Muscle of back (tissue), 11 donors: ENCODE data around the gene UNC5B. TPM values are rescaled to one million over a fixed set of nuclear protein-coding genes. Genes with fewer than 3 reads are reported as not detected.
A peak's percentile ranks its signal among the peaks of the same experiment; 100 is the strongest.

Source experiments
- DNase-seq, 3 donors: peaks; one replicate each; pipeline versions ENCODE4 v3.0.0 to v3.0.0-alpha.2; 2013
- polyA plus RNA-seq, 10 donors: library from polyadenylated mRNA; unstranded; fragments of 120-200 nt; gene quantifications; one replicate each; pipeline ENCODE4 v1.2.1, GENCODE V29; 2013; ENCODE audit not compliant: insufficient read length in 10 of 10

Gene UNC5B
- polyA plus RNA-seq, 10 donors: 8.1 to 17.1 (median 10.4) TPM

DNA sequence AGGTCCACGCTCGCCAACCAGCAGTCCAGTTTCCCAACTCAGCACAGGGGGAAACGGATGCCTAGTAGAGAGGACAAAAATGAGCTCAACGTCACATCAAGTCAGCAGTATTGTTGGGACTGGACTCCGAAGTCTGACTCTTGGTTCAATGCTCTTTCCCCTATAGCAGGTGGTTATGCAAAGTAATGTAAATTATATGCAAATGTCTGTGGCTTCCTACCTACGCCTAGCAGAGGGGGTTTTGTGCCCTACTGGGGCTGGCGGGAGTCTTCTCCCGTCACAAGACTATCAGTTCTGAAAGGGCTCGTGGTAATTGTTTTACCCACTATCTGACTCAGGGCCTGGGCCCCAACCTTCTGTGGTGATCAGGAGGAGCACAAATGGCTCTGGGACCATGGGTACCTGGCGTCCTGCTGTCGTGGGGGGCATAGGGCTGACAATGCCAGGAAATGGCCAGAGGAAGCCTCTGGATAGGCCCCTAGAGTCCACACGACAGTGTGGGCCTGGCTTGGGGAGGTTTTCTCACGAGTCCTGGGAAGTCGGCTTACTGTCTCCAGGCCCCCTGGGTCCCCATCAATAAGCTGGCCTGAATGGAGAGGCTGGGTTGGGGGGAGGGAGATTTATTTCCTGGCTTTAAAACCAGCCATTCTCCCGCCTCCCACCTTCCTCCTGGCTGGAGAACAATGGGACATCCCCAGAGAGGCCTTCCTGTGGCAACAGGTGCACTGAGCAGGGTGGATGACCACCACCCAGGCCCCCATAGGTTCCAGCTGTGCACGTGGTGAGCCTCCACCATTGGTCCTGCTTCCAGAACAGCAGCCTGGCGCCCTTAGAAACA, 41.8 kb downstream of the UNC5B start:
- DNase-seq: no peak

DNA sequence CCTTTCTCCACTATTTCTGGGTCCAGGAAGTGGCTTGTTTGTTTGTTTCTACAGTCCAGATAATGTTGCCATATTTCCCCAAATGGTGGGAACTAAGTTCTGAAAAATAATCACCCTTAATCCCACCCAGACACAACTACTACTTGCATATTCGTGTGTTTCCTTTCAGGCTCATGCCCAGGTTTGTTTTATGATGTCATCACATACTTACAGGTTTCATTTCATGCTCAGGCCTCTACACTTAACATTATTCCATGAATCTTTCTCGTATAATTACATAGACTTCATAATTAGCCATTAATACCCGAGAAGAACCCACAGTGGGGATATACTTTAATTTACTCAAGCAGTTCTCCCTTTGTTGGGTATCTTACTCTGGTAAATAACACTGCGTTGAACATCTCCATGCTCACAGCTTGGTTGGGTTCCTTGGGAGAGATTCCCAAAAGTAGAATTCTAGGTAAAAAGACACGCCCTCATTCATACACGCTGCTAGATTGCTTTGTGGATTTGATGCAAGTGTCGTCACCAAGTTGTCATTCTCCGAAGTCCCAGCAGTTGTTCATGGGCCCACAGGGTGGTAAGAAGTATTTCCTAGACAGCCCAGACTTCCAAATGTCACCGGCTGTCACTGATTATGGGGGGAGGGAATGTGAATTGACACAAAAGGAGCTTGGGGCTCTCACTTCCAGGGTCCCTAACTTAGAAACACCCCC, 42.6 kb downstream of the UNC5B start:
- no peak for DNase-seq

DNA sequence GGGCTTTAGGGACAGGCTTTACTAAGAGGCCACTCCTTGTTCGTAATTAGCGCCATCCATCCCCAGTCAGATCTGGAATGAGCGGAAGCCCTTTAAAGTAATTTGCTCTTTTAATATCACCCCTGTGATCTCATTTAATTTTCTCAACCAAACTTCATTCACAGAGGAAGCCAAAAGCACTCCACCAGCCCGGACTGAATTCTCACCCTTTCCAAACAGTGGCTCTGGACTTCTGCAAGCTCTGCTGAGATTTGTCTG, 43.1 kb downstream of the UNC5B start:
- DNase-seq: no peak

DNA sequence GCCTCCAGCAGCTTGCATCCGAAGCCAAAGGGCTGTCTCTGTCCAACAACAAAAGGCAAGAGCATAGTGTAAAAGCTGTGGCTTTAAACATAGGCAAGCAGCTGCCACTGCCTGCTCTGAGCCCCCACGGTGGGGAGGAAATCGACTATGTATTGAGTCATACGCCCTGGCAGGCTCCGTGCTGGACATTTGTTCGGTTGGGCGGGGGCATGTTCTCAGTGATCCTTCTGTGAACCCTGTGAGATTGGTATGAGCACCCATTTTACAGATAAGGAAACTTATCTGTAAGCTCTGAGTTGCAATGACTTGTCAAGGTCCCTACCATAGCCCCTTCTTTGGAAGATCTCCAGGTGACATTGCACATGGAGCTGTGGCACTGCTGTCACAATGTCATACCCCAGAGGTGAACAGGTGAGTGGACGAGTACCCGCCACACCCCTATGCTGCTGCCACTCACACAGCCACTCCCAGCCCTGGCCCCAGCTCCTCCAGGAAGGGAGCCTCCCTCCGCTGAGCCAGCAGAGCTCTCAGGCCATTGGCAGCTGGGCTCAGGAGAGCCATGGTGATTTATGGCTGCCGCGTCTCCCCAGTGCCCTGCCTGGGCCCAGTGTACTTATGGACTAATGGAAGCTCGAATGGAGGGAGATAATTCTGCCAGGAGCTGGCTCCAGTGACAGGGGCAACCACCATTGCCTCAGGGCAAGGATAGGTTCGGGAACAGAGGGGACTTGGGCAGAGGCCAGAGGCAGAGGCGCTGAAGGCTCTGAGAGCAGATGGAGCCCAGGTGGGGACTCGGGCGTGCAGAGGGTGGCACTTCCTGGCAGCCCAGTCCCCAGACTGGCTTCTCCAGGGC, 43.7 kb downstream of the UNC5B start:
- peak; percentile 72 to 88 (median 79) for DNase-seq

DNA sequence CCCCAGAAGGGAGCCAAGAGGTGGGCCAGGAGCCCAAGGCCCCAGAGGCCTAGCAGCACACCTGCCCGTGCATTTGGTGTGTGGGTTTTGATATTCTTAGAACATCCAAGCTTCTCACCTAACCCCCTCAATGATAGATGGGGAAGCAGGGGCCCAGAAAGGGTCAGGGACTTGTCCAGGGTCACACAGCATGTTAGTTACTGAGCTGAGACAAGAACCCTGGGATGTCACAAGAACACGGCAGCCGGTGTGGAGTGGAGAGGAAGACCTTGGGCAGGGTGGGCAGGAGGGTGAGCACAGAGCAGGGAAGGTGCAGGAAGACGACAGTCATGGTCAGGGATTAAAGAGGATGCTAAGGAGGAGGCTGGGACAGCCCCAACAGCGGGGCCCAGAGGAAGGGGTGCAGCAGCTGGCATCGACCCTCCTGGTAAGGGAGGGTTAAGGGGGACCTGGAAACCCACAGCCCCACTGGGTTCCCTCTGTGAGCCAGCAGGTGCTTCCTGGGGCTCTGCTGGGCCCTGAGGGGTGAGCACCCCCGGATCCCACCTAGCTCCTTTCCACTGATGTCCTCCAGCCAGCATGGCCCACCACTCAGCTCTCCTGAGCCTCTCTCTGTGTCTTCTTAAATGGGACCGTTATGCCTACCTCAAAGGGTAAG, 44.4 kb downstream of the UNC5B start:
- no peak for DNase-seq

DNA sequence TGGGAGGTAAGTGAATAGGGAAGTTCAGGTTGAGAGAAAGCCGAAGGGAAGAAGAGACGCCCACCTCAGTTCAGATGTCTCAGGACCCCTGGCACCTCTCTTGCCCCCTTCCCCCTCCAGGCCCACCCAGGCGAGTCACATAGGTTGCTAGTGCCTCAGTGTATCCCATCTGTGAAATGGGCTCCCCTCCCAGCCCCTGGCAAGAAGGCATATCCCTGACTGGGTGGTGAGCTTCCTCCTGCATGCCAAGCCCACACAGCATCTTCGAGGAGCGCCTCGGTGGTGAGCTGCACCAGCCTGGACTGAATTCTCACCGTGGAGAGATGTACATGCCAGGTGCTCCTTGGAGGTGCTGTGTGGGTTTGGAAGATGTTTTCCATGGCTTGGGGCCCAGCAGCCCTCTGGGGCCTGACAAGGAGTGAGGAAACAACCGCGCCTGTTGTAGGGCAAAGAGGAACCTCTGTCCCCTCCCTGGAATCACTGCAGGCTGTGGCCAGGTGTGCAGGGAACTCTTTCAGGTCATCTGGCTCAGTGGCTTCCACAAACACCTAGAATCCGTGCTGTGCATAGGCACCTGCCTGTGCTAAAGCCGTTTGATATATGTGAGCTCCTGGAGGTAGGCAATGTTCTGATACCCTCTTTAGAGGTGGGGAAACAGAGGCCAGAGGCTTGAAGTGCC, 45.1 kb downstream of the UNC5B start:
- no peak for DNase-seq

DNA sequence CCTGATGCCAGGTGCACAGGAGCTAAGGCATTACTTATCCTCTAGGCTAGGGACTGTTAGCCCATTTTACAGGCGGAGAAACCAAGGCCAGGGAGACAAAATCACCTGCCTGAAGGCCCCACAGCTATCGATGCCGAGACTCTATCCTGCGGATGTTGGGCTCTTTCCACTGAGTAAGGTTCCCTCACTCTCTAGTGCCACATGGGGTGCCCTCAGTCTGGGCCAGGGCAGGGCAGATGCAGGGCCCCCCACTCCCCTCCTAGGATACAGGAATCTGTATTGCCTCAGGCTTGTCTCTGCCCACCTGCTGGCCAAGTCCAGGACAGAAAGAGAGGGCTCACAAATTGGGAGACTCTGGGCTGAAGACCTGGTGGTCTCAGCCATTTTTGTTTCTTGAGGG, 45.7 kb downstream of the UNC5B start:
- no peak for DNase-seq

DNA sequence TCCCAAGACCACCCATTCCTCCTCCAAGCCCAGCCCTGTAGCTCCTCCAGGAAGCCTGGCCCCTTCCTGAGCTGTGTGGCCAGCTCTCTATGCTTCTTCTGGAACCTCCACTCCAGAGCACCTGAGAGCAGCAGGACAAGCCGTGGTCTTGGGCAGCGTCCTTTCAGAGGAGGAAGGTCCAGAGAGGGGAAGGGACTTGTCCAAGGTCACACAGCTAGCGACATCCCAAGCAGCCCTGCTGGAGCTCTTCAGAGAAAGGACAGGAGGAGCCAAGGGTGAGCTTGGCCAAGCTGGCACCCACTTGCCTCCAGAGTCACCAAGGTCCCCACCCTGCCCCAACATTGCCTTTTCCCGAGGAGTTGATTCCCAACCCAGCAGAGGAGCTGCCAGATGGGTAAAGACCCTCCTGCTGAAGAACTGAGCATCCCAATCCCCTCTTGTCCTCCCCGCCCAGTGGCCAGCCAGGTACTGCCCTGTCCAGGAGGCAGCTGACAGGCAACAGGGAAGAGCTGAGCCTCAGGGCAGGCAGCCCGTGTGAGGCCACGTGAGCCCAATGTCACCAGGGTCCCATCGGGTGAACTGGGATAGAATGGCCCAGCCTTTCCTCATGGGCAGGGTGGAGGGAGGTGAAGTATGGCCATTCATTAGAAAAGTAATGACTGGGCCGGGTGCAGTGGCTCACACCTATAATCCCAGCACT, 46.2 kb downstream of the UNC5B start:
- DNase-seq: no peak

DNA sequence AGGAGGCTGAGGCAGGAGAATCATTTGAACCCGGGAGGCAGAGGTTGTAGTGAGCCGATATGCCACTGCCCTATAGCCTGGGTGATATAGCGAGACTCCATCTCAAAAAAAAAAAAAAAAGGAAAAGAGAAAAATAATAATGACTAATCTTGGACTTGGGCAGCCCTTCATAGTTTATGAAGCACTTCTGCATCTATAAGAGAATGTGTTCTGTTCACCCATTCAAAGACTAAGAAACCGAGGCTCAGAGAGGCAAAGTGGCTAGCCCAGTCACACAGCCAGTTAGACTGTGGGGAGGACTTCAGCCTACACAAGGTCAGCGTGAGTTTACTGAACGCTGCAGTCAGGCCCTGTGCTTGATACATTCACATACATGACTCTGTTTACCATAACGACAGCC, 46.9 kb downstream of the UNC5B start:
- DNase-seq: no peak

DNA sequence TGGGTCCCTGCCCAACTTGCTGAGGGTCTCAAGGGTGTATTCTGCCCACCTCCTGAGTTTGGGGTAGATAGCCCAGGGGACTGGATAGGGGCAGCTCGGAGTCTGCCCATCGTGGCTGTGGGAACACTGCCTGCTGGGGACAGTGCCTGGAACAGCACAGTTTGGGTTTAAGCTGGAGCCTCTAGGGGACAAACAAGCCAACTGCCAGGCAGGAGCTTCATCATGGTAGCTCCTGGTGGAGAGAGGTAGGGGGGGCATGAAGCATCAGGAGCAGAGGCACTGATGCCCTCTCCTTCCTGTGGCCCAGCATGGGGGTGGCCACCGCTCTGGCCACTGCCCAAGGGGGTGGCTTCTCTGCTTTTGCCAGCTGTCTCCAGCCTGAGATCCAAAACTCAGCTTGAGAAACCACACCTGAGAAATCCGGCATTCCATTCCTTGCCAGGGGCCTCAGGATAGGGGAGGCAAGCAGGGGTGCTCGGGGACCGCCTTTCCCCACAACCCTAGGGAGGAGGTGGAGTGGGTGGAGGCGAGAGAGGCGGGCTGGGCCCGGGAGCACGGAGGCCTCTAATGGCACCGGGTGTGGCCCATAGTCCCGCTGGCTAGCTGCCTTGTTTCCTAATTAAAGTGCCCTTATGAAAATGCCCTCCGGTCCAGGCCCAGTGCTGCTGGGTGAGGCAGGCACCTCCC, 47.6 kb downstream of the UNC5B start:
- DNase-seq: no peak

DNA sequence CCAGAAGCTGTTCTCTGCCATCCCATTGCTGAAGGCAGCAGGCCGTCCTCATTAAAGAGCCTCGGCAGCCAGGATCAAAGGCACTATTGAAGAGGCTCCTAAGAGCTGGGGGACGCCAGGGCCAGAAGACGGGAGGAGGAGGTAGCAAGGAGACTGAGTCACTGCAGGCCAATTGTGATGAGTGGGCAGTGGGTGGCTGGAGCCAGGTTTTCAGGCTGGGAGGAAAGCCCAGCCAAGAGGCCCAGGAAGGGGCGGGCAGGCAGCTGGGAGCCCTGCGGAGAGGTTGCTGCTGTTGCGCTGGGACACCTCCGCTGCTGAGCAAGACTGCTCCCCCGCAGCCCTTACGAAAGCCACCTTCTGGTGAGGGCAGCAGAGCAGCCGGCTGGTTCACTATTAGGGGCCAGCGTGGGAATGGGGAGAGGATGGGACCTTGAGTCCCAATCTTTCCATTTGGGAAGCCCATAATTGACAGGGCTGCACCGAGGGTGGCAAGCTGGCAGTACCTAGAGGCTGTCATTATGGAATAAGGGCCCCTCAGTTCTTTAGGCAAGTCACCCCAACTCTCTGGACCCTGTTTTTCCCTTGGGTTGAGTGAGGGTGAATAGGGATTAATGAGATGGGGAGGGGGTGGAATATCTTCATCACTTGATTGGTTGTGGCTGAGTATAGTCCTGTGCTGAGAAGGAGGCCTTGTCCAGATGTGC, 48.4 kb downstream of the UNC5B start:
- DNase-seq: no peak

DNA sequence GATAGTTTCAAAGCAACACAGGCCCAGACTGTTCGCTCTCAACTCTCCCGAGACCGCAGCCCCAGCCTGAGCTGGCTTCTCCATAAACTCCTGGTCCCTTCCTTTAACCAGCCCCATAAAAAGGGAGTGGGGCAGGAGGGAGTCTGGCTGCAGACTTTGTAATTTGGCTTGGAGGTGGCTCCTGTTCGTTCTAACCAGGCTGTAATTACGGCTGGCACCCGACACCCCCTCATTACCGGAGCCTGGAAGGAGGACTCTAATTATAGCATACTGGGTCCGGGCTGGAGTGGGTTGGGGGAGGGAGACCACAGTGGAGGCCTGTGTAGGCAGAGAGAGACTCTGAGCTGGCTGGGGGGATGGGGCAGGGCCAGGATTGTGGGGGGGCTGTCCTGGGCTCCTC, 49.7 kb downstream of the UNC5B start:
- DNase-seq: no peak

DNA sequence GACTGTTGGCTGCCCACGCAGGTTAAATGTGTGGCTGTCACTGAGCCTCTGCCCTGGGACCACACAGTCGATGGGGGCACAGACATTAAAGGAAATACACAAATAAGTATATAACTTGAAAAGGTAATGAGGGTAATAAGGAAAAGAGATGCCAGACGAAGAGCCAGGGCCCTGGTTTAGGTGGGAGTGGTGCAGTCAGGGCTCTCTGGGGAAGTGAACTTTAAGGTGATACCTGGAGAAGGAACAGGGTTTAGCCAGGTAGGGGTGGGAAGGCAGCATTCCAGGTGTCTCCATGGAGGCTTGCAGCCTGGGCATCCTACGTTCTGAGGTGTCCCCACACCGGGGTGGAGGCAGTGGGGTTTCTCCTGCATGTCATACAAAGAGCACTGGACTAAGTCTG, 50.4 kb downstream of the UNC5B start:
- no peak for DNase-seq

DNA sequence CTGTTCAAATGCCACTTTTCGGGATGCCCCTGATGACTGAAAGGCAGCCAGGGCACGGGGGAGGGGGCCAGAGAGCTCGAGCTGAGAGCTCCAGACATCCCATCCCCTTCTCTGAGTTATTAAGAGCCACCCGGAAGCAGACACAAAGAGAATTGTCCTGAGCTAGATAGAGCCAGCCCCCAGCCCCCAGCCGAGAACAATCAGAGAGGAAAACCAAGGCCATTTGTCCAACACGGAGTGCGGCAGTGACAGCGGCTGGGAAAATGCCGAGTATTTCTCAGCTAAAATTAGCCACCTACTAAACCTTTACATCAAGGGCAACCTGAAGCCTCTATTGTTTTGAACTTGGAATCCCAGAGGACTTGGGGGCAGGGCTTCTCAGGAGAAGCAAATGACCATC, 51.0 kb downstream of the UNC5B start:
- no peak for DNase-seq

DNA sequence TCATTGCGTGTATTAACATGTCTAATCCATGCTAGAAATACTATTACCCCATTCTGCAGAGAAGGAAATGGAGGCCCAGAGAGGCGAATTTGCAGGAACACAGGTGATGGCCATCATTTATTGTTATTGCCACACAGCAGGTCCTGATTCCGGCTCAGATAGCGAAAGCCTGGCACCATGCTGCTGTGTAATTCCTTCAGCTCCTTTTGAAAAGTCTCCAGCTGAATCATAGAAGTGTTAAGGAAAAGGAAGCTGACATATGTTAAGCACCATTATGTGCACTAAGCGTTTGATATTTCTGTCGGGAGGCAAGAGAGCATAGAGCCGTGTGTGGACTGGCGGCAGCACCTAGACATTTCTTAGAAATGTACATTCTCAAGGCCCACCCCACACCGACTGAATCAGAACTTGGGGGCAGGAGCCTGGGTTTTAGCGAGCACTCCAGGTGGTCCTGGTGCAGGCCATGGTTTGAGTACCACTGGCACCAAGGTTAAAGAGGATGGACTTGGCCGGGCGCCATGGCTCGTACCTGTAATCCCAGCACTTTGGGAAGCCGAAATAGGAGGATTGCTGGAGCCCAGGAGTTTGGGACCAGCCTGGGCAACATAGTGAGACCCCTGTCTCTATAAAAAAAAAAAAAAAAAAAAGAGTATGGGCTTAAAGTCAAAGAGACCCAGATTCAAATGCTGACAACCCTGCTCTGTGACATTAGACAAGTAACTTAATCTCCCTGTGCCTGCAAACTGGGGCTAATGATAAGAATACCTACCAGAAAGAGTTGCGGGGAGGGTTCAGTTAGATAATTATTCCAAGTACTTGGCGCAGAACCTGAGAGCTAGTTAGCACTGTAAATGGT, 52.2 kb downstream of the UNC5B start:
- DNase-seq: no peak

DNA sequence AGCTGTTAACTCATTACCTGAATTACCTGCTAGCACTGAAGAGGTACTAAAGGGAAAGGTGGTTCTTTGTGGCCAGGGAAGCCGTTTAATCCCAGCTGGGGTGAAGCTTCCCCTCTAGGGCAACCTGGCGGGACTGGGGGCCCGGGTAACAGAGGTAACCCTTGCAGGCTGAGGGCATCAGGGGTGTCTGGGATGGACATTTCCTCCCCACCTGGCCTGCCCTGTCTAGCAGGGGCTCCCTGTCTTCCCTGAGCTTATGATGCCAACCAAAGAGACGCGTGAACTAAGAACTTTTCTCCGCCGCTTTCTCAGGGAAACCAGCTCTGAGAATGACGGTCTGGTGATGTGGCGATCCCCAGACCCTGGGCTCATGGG, 52.8 kb downstream of the UNC5B start:
- DNase-seq: no peak

DNA sequence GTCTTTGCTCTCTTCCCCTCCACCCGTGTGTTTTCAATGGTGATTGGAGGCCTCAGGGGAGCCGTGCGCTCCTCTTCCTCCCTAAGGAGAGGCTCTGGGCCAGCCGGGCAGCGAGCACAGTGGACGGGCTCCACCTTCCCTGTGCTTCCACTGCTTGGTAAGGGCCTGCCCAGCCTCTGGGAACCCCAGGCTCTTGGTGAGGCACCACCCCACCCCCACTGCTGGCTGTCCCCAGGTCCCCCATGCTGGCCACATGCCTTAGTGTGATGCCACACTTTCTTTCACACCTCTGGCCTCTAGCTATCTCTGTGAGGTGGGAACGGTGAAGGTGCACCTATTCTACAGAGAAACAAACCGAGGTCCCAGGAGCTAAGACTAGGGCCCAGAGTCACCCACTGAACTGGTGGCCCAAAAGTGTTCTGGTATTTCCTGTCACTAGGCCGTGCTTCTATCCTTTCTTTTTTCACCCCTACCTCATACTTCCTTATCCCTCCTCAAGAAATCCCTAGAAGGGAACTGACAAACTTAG, 53.3 kb downstream of the UNC5B start:
- no peak for DNase-seq

DNA sequence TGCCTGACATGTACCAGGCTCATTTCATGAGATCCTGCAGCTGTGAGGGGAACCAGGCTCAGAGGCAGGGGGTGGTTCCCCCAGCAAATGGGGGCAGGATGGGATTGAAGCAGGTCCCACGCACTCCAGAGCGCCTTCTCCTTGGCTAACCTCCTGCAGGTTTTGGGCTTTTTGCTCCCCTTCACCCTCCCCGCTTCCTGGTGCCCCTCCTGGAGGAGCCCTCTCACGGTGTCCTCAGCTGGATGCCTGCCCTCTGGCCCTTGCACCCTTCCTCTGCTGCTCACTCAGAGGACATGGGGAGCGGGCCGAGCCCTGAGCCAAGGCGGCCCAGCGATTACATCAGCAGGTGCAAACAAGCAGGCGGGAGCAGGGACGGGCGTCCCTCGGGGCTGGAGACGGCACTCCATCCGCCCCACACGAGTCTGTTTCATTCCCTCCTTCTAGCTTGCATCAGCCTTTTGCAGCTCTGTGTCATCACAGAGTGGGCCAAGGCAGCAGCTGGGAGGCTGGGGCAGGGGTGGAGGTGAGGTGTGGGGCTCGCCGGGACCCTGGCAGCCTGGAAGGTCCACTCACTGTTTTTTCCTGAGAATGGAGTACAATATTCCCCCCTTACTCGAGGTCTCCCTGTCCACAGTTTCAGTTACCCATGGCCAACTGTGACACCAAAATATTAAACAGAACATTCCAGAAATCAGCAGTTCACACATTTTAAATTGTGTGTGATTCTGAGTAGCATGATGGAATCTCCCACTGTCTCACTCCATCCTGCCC, 54.0 kb downstream of the UNC5B start:
- DNase-seq: peak in 2 of 3 donors; percentile 49 to 81
